Neuron (in vitro differentiated cells): ENCODE data around the gene GPX4.

Experiments used
- H2AFZ ChIP-seq: one replicate; pipeline ENCODE4 v1.6.1; 2013; ENCODE audit warnings: low read depth, mild to moderate bottlenecking, inconsistent platforms, low read length, moderate library complexity
- H3K27me3 ChIP-seq: one replicate; pipeline ENCODE4 v1.6.1; 2013; ENCODE audit warnings: low read length; ENCODE audit not compliant: insufficient read depth
- H3K36me3 ChIP-seq: one replicate; pipeline ENCODE4 v1.6.1; 2013; ENCODE audit warnings: low read length; ENCODE audit not compliant: insufficient read depth
- H3K4me1 ChIP-seq: one replicate; pipeline ENCODE4 v1.6.1; 2013; ENCODE audit warnings: low read length; ENCODE audit not compliant: insufficient read depth
- H3K4me3 ChIP-seq: 2 replicates; pipeline ENCODE4 v1.5.1; 2013; ENCODE audit warnings: mild to moderate bottlenecking, low read length, moderate library complexity
- H3K9me3 ChIP-seq: one replicate; pipeline ENCODE4 v1.6.1; 2013; ENCODE audit warnings: low read length

The GPX4 gene

DNA sequence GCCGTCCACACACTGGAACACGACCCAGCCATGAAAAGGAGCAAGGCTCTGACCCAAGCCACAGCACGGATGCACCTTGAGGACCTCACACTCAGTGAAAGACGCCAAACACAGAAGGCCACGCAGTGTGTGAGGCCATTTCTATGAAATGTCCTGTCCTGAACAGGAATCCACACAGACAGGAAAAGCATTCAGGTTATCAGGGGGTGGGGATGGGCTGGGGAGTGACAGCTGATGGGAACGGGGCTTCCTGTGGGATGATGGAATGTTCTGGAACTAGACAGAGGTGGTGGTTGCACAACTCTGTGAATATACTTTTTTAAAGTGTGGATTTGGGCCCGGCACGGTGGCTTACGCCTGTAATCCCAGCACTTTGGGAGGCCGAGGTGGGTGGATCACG, 30.6 kb downstream of the GPX4 start:
- no peak overlapping the region for H2AFZ ChIP-seq
- no peaks in the 10 kb centered on the region for H3K36me3 ChIP-seq
- H3K4me1 ChIP-seq, result peaks cover 20% of the 10 kb centered on the region
- H3K4me3 ChIP-seq, result no peak overlapping the region
- no peaks in the 10 kb centered on the region for H3K27me3 ChIP-seq
- no peaks in the 10 kb centered on the region for H3K9me3 ChIP-seq

GRCh38 chr19:1135454-1135853, 31.7 kb downstream of the GPX4 start:
- Histone ChIP-seq H3K4me1 (peaks cover 20% of the 10 kb centered on the region), H3K36me3 (no peaks in the 10 kb centered on the region), H2AFZ (no peak overlapping the region), H3K27me3 (no peaks in the 10 kb centered on the region), H3K4me3 (no peak overlapping the region), H3K9me3 (no peaks in the 10 kb centered on the region)

DNA sequence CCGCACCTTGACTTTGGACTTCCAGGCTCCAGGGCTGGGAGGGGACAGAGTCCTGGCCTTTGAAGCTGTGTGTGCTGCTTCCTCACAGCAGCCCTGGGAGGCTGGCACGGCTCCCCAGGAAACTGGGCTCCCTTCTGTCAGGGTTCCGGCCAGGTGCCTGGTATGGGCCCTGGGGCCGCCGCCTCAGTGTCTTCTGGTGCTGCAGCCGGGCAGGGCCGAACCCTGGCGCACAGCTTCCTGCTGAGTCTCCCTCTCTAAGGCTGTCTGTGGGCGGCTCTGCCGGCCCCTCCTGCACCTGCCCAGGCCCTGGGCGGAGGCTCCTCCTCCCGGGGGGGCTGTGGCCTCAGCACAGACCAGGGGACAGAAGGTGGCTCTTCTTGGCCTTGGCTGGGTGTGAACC, 32.4 kb downstream of the GPX4 start:
- Histone ChIP-seq H3K4me1 (peaks cover 17% of the 10 kb centered on the region), H3K4me3 (no peak overlapping the region), H3K36me3 (no peaks in the 10 kb centered on the region), H2AFZ (no peak overlapping the region), H3K27me3 (no peaks in the 10 kb centered on the region), H3K9me3 (peaks cover 1% of the 10 kb centered on the region)

DNA sequence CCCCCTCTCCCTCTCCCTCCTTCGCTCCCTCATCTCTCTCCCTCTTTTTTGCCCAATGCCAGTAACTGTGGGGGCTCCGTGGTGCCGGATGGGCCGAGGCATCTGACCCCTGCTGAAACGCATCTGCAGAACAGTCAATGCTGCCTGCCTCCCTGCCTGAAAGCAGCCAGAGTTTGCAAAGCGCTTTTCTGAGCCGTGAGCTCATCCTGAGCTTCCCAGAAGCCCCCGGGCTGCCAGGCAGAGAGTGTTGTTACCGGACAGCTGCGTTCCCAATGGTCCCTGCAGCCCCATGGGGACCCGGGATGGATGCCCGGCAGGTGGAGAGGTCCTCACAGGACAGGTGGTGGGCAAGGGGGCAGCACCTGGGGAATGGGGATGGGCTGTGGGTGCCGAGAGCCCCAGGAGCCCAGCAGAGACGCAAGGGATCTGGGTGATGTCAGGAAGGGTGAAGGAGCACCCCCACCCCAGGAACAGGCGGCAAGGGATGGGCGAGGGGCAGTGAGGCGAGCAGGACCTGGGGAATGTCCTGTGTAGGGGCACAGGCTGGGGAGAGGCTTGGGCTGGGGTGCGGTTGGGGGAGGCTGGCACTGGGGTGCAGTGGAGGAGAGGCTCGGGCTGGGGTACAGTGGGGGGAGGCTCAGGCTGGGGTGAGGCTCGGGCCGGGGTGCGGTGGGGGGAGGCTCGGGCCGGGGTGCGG, 33.0 kb downstream of the GPX4 start:
- no peak overlapping the region for H2AFZ ChIP-seq
- H3K36me3 ChIP-seq, result no peaks in the 10 kb centered on the region
- no peak overlapping the region for H3K4me3 ChIP-seq
- H3K4me1 ChIP-seq, result peaks cover 12% of the 10 kb centered on the region
- H3K9me3 ChIP-seq, result peaks cover 2% of the 10 kb centered on the region
- no peaks in the 10 kb centered on the region for H3K27me3 ChIP-seq

GRCh38 chr19:1138121-1138520, 34.3 kb downstream of the GPX4 start:
- Histone ChIP-seq H3K4me1 (no peaks in the 10 kb centered on the region), H3K4me3 (no peak overlapping the region), H3K9me3 (peaks cover 5% of the 10 kb centered on the region), H2AFZ (no peak overlapping the region), H3K36me3 (no peaks in the 10 kb centered on the region), H3K27me3 (no peaks in the 10 kb centered on the region)

DNA sequence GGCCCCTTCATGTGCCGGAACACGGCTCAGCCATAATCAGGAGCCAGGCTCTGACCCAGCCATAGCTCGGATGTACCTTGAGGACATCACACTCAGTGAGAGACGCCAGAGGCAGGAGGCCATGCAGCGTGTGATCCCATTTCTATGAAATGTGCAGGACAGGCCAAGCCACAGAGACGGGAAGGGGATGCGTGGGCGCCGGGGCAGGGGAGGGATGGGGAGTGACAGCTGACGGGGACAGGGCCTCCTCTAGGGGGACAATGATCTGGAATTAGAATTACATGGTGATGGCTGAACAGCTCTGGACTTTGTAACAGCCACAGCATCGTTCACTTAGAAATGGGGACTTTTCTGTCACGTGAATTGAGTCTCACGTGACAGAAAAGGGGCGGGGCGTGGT, 35.3 kb downstream of the GPX4 start:
- no peak overlapping the region for H3K4me3 ChIP-seq
- H2AFZ ChIP-seq, result no peak overlapping the region
- no peaks in the 10 kb centered on the region for H3K4me1 ChIP-seq
- peaks cover 6% of the 10 kb centered on the region for H3K36me3 ChIP-seq
- no peaks in the 10 kb centered on the region for H3K27me3 ChIP-seq
- H3K9me3 ChIP-seq, result peaks cover 5% of the 10 kb centered on the region

GRCh38 chr19:1140272-1141027, 36.7 kb downstream of the GPX4 start:
- no peak overlapping the region for H2AFZ ChIP-seq
- no peaks in the 10 kb centered on the region for H3K27me3 ChIP-seq
- peaks cover 8% of the 10 kb centered on the region for H3K36me3 ChIP-seq
- H3K9me3 ChIP-seq, result peaks cover 5% of the 10 kb centered on the region
- H3K4me1 ChIP-seq, result no peaks in the 10 kb centered on the region
- H3K4me3 ChIP-seq, result no peak overlapping the region

- Histone ChIP-seq H3K36me3 (peaks cover 10% of the 10 kb centered on the region), H3K4me3 (no peak overlapping the region), H3K4me1 (no peaks in the 10 kb centered on the region), H2AFZ (no peak overlapping the region), H3K9me3 (peaks cover 5% of the 10 kb centered on the region), H3K27me3 (no peaks in the 10 kb centered on the region)
Observed at GRCh38 chr19:1141944-1142343, 38.1 kb downstream of the GPX4 start.

- peaks cover 5% of the 10 kb centered on the region for H3K9me3 ChIP-seq
- H3K4me3 ChIP-seq, result no peak overlapping the region
- H3K36me3 ChIP-seq, result peaks cover 14% of the 10 kb centered on the region
- H3K4me1 ChIP-seq, result no peaks in the 10 kb centered on the region
- H2AFZ ChIP-seq, result no peak overlapping the region
- H3K27me3 ChIP-seq, result no peaks in the 10 kb centered on the region
Observed at GRCh38 chr19:1143828-1144399, 40.1 kb downstream of the GPX4 start.

- Histone ChIP-seq H2AFZ (no peak overlapping the region), H3K4me1 (no peaks in the 10 kb centered on the region), H3K9me3 (peaks cover 5% of the 10 kb centered on the region), H3K36me3 (peaks cover 14% of the 10 kb centered on the region), H3K4me3 (no peak overlapping the region), H3K27me3 (no peaks in the 10 kb centered on the region)
Observed at GRCh38 chr19:1144741-1145140, 40.9 kb downstream of the GPX4 start.

- no peak overlapping the region for H2AFZ ChIP-seq
- no peaks in the 10 kb centered on the region for H3K27me3 ChIP-seq
- H3K36me3 ChIP-seq, result peaks cover 14% of the 10 kb centered on the region
- H3K4me3 ChIP-seq, result no peak overlapping the region
- H3K9me3 ChIP-seq, result peaks cover 3% of the 10 kb centered on the region
- no peaks in the 10 kb centered on the region for H3K4me1 ChIP-seq
Observed at GRCh38 chr19:1145635-1146411, 42.0 kb downstream of the GPX4 start.

GRCh38 chr19:1146412-1146699, 42.6 kb downstream of the GPX4 start:
- Histone ChIP-seq H3K27me3 (no peaks in the 10 kb centered on the region), H3K4me1 (no peaks in the 10 kb centered on the region), H3K4me3 (no peak overlapping the region), H2AFZ (no peak overlapping the region), H3K36me3 (peaks cover 15% of the 10 kb centered on the region), H3K9me3 (peaks cover 3% of the 10 kb centered on the region)
